HFF-Myc (cell line): ENCODE measurements around the gene LTBP1.

Experiments
- DNase-seq: peaks from one replicate; pipeline ENCODE4 v3.0.0-alpha.2; 2011; ENCODE audit warnings: low read depth; ENCODE audit errors: extremely low read depth
- H3K4me3 ChIP-seq: replicated peaks from 2 replicates; pipeline ENCODE4 v1.5.1; 2011; ENCODE audit warnings: low read depth, mild to moderate bottlenecking, control low read depth, low read length
- CTCF ChIP-seq: IDR thresholded peaks from 2 replicates; pipeline ENCODE4 v1.5.1; 2012; ENCODE audit warnings: mild to moderate bottlenecking, low read depth, low read length, control low read depth; ENCODE audit errors: missing control alignments

LTBP1 gene

DNA sequence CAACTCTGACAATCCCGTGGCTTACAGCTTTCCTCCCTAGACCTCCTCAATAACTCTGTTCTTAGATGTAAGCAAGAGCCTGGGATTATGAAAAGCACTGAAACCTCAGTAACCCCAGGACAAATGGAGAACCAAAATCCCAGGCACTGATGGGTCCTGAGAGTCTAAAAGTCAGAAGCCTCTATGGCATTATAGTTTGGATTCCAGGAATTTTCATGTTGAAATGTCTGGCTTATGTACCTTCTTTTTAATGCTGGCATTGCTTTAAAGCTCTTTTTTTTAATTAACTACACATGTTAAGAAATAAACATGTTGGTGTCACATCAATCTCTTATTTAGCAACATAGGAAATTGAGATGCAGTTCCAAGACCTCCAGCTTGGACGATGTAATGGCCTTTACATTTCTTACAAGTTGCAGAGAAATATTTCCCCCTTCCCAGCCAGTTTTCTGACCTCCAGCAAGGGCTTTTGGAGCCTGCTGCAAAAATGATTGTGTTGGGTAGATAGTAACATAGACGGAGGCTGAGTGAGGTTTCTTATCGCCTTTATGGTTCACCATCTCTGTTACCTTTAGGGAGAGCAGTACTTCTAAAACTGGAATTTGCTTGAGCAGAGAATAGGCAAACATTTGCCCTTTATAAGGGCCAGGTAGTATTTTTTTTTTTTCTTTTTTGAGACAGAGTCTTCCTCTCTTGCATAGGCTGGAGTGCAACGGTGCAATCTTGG is 444.9 kb downstream of the LTBP1 start:
- no peak for TF ChIP-seq CTCF
- H3K4me3 ChIP-seq, result no peak overlapping the region
- DNase-seq, result no peak

DNA sequence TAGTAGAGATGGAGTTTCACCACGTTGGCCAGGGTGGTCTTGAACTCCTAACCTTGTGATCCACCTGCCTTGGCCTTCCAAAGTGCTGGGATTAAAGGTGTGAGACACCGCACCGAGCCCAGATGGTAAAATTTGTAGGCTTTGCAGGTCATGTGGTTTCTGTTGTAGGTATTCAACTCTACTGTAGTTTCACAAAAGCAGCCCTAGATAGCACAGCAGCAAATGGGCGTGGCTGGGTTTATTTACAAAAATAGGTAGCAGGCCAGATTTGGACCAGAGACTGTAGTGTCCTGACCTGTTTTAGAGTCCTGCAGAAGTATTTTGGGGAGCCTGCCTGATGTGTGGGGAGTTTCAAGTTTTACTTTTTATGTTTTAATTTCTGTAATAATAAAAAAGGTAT is 445.6 kb downstream of the LTBP1 start:
- no peak for TF ChIP-seq CTCF
- no peak for DNase-seq
- H3K4me3 ChIP-seq, result no peak overlapping the region

- DNase-seq, result no peak
- no peak for TF ChIP-seq CTCF
- H3K4me3 ChIP-seq, result no peak overlapping the region
Observed at GRCh38 chr2:33395034-33395433, 448.3 kb downstream of the LTBP1 start.

DNA sequence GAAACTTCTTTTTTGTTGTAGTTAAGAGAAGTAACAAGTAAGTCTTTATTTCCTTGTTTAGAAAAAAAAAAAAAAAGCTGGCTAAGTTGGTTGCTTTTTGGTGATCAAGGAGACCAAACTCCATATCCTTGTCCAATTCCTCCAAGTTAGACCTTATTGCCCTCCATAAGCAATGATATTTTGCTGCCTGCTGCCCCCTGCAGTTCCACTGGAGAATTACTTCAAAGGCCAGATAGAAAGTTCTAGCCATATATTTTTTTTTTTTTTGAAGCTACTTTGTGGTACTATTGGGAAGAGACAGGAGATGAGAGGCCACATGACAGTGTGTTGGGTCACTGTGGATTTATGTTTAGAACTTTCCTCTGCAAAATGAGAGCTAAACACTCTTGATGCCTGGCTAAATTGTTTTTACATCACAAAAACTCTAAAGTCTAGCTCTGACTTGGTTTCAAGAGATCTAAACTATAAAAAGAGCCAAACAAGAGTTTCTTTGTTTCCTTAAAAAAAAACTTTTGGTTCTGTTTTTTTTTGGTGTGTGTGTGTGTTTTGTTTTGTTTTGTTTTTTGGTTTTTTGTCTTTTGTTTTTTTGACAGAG is 449.0 kb downstream of the LTBP1 start:
- TF ChIP-seq CTCF, result peak; percentile 68
- no peak for DNase-seq
- H3K4me3 ChIP-seq, result no peak overlapping the region

DNA sequence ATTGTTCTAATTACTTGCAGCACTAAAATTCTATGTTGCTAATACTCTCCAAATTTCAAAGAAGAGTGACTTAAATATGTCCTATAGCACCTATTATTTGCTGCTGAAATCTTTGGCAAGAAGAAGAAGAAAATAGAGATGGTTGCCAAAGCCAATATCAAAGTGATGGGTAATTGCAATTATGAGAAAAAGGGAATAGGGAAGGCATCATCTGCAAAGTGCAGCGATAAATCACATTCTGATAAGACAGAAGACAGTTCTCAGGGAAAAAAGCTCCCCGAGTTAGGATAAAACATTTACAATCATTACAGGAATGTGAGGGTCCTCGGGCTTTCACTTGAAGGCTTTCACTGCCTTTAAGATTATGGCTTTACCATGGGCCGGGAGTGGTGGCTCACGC is 457.6 kb downstream of the LTBP1 start:
- no peak for DNase-seq
- no peak for TF ChIP-seq CTCF
- no peak overlapping the region for H3K4me3 ChIP-seq

DNA sequence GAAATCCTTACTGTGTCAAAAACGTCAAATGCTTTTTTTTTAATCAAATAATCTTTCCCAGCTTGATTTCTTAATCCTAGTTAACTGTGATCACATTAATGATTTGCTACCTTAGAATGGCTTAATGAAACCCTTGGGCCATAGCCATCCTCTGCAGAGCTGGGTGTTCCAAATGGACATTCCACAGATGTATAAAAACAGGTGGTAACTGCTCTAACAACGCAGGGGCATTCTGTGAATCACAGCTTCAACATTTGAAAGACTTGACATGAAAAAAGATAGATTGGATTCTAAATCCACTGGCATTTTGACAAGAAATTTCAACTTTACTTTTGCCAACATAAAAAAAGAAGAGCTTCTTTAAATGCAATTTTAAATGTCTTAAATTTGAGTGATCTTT is 459.9 kb downstream of the LTBP1 start:
- H3K4me3 ChIP-seq, result no peak overlapping the region
- no peak for TF ChIP-seq CTCF
- no peak for DNase-seq
